Hepatocyte (in vitro differentiated cells): Measurements from ENCODE around the gene TMEM222. TPM values are rescaled to one million over a fixed set of nuclear protein-coding genes. Genes with fewer than 3 reads are reported as not detected.

ENCODE experiments used
- DNase-seq: peaks from one replicate; pipeline ENCODE4 v3.0.0-alpha.2; 2016; ENCODE audit warnings: low spot score
- H2AFZ ChIP-seq: fragments of 200-600 bp; sonication (generic); 2 replicates; pipeline ENCODE4 v1.6.0; 2016; ENCODE audit warnings: antibody characterized with exemption, mild to moderate bottlenecking
- H3K27ac ChIP-seq: fragments of 200-600 bp; sonication (generic); 2 replicates; pipeline ENCODE4 v1.5.1; 2016; ENCODE audit warnings: mild to moderate bottlenecking
- H3K27me3 ChIP-seq: fragments of 200-600 bp; sonication (generic); 2 replicates; pipeline ENCODE4 v1.6.1; 2016
- H3K36me3 ChIP-seq: fragments of 200-600 bp; sonication (generic); replicated peaks from 2 replicates; pipeline ENCODE4 v1.5.1; 2016; ENCODE audit warnings: low read depth; ENCODE audit not compliant: insufficient read depth
- H3K4me1 ChIP-seq: fragments of 200-600 bp; sonication (generic); 2 replicates; pipeline ENCODE4 v1.5.1; 2016; ENCODE audit warnings: mild to moderate bottlenecking, moderate library complexity; ENCODE audit not compliant: insufficient read depth
- H3K4me2 ChIP-seq: fragments of 200-600 bp; sonication (generic); 2 replicates; pipeline ENCODE4 v1.6.0; 2016
- H3K4me3 ChIP-seq: fragments of 200-600 bp; sonication (generic); 2 replicates; pipeline ENCODE4 v1.5.1; 2016; ENCODE audit warnings: mild to moderate bottlenecking
- H3K79me2 ChIP-seq: fragments of 200-600 bp; sonication (generic); 2 replicates; pipeline ENCODE4 v1.6.0; 2017; ENCODE audit warnings: mild to moderate bottlenecking
- H3K9me2 ChIP-seq: fragments of 200-600 bp; sonication (generic); replicated peaks from 2 replicates; pipeline ENCODE4 v1.6.0; 2017; ENCODE audit warnings: mild to moderate bottlenecking; ENCODE audit not compliant: insufficient read depth
- H3K9me3 ChIP-seq: fragments of 200-600 bp; sonication (generic); 2 replicates; pipeline ENCODE4 v1.5.1; 2016; ENCODE audit warnings: low read depth, mild to moderate bottlenecking
- H4K20me1 ChIP-seq: fragments of 200-600 bp; sonication (generic); 2 replicates; pipeline ENCODE4 v1.6.0; 2016; ENCODE audit warnings: mild to moderate bottlenecking; ENCODE audit not compliant: insufficient read depth, poor library complexity, severe bottlenecking
- CTCF ChIP-seq: fragments of 200-600 bp; sonication (generic); IDR thresholded peaks from 2 replicates; pipeline ENCODE4 v1.5.1; 2016; ENCODE audit warnings: antibody characterized with exemption, mild to moderate bottlenecking; ENCODE audit not compliant: poor library complexity
- EZH2 ChIP-seq: fragments of 200-600 bp; sonication (generic); IDR thresholded peaks from 2 replicates; pipeline ENCODE4 v1.6.1; 2016; ENCODE audit warnings: antibody characterized with exemption, mild to moderate bottlenecking, borderline replicate concordance
- EZH2phosphoT487 ChIP-seq: fragments of 200-600 bp; sonication (generic); IDR thresholded peaks from one replicate; pipeline ENCODE4 v1.6.1; 2018; ENCODE audit warnings: antibody characterized with exemption, mild to moderate bottlenecking, low read depth, moderate library complexity; ENCODE audit not compliant: unreplicated experiment, severe bottlenecking
- WGBS: methylation state at CpG from one replicate; pipeline ENCODE4 v1.1.6; 2016; ENCODE audit warnings: low lambda C conversion rate; ENCODE audit errors: missing lambda C conversion rate; 5-methylcytosine and 5-hydroxymethylcytosine counted together
- polyA plus RNA-seq: library from polyadenylated mRNA; unstranded; fragments of >200 nt; fragmentation: Nextera tagmentation; extraction: Ambion mirVana; gene quantifications from 2 replicates; pipeline ENCODE4 v1.2.1, GENCODE V29; 2016
- total RNA-seq: library from RNA; depleted of rRNA; stranded (reverse); fragments of >200 nt; gene quantifications from 2 replicates; pipeline ENCODE4 v1.2.3, GENCODE V29; 2014

Gene TMEM222
- total and polyA plus RNA-seq, 2 experiments from 2014 or later, result 29.7 to 55.3 TPM

- Histone ChIP-seq H3K4me3 (no peak overlapping the region), H2AFZ (no peak overlapping the region), H4K20me1 (no peaks in the 10 kb centered on the region), H3K4me1 (no peaks in the 10 kb centered on the region), H3K36me3 (no peaks in the 10 kb centered on the region), H3K27ac (no peak overlapping the region), H3K79me2 (no peaks in the 10 kb centered on the region), H3K4me2 (no peak overlapping the region), H3K27me3 (no peaks in the 10 kb centered on the region), H3K9me3 (no peaks in the 10 kb centered on the region), H3K9me2 (no peaks in the 10 kb centered on the region)
- WGBS, result 95% methylated on average over 5 of the region's 5 CpGs
- DNase-seq, result no peak
- no peak for TF ChIP-seq CTCF
- TF ChIP-seq EZH2phosphoT487, result no peak
- no peak for TF ChIP-seq EZH2
Measured at GRCh38 chr1:27336756-27337155, 14.8 kb downstream of the TMEM222 start.

GRCh38 chr1:27338751-27339150 lies 16.8 kb downstream of the TMEM222 start:
- DNase-seq, result no peak
- no peaks in the 10 kb centered on the region for H4K20me1 ChIP-seq
- 93% methylated on average over 6 of the region's 6 CpGs for WGBS

GRCh38 chr1:27339213-27339612 lies 17.2 kb downstream of the TMEM222 start:
- no peaks in the 10 kb centered on the region for H3K79me2 ChIP-seq
- 73% methylated on average over 5 of the region's 5 CpGs for WGBS

More at GRCh38 chr1:27338751-27339150, 16.8 kb downstream of the TMEM222 start:
- H3K9me2 ChIP-seq, result no peaks in the 10 kb centered on the region
- no peaks in the 10 kb centered on the region for H3K27me3 ChIP-seq
- H2AFZ ChIP-seq, result no peak overlapping the region
- H3K4me3 ChIP-seq, result no peak overlapping the region
- H3K4me1 ChIP-seq, result peaks cover 16% of the 10 kb centered on the region
- H3K9me3 ChIP-seq, result no peaks in the 10 kb centered on the region
- H3K79me2 ChIP-seq, result no peaks in the 10 kb centered on the region
- no peaks in the 10 kb centered on the region for H3K36me3 ChIP-seq
- TF ChIP-seq CTCF, result no peak
- H3K27ac ChIP-seq, result no peak overlapping the region
- no peak overlapping the region for H3K4me2 ChIP-seq

More at GRCh38 chr1:27339213-27339612, 17.2 kb downstream of the TMEM222 start:
- H3K36me3 ChIP-seq, result no peaks in the 10 kb centered on the region
- no peak for DNase-seq
- H3K4me3 ChIP-seq, result no peak overlapping the region
- no peaks in the 10 kb centered on the region for H3K9me2 ChIP-seq
- no peak overlapping the region for H3K27ac ChIP-seq
- TF ChIP-seq EZH2 (no peak), EZH2phosphoT487 (no peak), CTCF (no peak)
- peaks cover 16% of the 10 kb centered on the region for H3K4me1 ChIP-seq
- H3K27me3 ChIP-seq, result no peaks in the 10 kb centered on the region
- H3K4me2 ChIP-seq, result no peak overlapping the region
- H3K9me3 ChIP-seq, result no peaks in the 10 kb centered on the region
- no peak overlapping the region for H2AFZ ChIP-seq
- no peaks in the 10 kb centered on the region for H4K20me1 ChIP-seq
